AG08396 (cell line): Measurements from ENCODE around the gene CCNY.
A peak's percentile ranks its signal among the peaks of the same experiment; 100 is the strongest.

Source experiments
- DNase-seq: peaks from one replicate; pipeline ENCODE4 v3.0.0; 2012; ENCODE audit warnings: low spot score, mixed read lengths

CCNY gene

DNA sequence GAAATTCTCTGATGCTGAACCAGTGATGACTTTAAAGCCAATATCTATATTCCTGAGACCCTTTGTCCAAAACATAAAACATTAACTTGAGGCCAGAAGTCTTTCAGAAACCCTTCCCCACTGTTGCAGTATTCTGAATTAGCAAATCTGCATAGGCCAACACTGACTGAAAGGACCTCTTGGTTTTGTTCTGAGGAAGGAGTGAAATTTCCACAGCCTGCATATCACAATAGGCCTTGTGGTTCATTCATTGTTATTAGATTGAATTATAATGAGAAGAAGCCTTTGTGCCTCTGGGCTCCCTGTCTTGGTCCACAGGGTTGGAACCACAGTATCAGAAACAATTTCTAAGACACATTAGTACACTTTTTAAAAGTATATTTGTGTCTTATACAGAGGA is 90.3 kb downstream of the CCNY start:
- no peak for DNase-seq

DNA sequence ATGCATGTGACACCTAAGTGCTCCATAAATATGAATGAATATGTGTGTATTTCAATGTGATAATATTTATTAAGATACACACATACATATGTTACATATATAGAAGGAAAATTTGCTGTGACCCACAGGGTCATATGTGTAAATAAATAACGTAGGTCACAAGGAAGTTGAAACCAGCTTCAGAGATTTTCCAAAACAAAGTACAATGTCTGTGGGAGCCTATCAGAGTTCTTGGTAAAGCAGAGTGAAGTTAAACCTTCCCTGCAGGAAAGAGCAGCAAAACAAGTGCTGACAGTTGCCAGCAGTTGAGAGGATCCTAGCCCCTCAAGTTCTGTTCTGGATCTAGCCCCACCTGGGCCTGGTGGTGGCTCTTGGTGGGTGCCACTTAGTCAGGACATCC is 91.2 kb downstream of the CCNY start:
- DNase-seq = no peak

DNA sequence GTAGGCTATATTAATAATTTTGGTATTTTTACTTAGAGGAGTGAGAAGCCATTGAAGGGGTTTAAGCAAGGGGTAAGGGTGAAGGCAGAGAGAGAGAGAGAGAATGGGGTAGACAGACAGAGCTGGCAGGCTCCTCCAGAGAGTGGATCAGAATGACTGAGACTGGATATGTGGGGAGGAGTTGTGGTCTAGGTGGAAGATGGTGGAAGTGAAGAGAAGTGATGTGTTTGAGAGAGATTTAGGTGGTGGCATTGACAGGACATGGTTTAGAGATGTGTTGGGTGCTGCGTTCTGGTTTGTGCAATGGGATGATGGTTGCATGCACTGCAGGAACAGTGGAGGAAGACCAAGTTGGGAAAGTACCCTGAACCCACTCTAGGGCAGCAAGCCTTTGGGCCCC is 92.2 kb downstream of the CCNY start:
- no peak for DNase-seq

DNA sequence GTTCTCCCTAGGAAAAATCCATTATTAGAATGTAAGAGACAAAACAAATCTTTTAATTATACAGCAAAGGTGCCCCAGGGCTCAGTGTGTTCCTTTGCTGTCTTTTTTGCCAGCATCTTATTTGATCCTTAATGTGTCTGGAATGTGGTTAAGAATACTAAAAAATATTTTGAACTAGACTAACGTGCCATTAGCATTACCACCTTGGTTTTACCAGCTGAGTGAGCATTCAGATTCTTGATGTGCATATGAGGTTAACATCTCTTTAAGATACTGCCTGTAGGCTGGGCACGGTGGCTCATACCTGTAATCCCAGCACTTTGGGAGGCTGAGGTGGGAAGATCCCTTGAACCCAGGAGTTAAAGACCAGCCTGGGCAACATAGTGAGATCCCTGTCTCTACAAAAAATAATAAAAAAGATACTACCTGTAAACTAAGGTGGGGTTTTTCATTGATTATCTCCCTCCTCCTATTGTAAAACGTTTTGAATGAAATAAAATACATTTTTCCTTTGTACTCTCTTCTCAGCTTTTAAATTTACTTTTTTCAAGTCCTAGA is 96.6 kb downstream of the CCNY start:
- no peak for DNase-seq

GRCh38 chr10:35433851-35434426 is 97.6 kb downstream of the CCNY start:
- DNase-seq = no peak

DNA sequence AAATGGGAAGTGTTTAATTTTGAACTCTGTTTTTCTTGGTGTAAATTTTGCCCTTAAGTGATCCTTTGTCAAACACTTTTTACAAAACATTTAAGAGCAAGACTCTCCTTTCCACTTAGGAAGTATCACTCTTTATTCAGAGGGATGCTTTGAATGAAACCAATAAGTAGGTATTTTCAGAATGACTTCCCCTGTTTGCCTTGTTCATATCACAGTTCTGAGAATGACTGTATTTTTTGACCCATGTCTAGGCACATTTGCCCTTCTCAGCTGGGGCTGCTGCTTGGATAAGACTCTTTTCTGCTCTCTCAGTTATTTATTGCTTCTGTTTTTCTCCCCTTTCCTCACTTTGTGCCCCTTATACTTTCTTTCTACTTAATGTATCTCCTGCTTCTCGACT is 98.2 kb downstream of the CCNY start:
- no peak for DNase-seq

DNA sequence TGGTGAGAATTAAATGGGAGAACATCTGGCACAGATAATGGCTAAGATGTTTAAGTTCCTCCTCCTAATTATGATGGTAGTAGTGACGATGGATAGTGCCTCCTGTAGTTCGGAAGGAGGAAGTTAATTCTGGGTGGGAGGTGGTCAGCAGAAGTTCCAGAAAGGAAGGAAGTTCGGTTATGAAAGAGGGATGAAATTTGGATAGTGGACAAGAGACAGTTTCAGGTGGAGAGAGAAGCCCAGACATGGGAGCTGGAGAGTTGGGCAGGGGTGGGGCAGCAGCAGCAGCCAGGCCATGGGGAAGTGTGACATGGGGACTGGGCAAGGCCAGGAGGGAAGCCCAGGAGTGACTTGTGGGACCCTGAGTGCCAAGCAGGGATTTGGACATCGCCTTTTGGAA is 99.5 kb downstream of the CCNY start:
- no peak for DNase-seq

DNA sequence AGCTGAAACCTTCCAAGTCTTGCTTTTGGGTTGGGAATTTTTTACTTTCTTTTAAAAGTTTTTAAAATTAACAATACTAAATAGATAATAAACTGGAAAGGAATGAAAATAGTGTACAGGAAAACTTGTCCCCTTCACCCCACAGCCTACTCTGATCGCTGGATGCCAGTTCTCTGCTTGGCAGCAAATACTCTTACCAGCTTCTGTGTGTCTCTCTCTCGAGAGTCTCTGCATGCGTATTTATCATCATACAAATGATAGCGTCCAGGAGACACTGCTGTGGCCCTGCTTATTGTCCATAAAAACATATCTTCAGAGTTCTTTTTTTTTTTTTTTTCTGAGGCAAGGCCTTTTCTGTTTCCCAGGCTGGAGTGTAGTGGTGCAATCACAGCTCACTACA is 101.5 kb downstream of the CCNY start:
- no peak for DNase-seq

DNA sequence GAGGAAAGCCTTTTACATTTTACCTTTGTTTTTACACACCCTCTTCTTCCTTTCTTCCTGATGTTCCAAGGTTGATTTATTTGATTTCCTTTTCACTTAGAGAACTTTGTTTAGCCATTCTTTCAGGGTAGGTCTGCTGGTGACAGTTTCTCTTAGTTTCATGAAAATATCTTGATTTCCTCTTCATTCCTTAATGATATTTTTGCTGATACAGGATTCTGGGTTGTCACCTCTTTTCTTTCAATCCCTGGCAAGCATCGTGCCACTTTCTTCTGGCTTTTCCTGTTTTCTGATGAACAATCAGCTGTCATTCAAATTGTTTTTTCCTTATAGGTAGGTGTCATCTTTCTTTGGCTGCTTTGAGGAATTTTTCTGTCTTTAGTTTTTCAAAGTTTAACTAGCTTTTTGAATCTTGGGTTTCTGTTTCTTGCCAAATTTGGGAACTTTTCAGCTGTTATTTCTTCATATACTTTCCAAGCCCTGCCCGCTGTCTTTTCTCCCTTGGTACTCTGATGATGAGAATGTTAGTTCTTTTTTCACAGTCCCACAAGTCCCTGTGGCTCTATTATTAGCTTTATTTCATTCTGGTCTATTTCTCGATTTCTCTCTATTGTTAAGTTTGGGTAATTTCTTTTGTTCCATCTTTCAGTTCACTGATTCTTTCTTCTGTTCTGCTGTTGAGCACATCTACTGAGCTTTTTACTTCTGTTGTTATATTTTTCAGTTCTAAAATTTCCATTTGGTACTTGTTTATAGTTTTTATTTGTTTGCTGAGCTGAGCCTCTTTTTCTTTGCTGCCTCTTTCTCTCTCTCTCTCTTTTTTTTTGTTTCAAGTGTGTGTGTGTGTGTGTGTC is 102.6 kb downstream of the CCNY start:
- DNase-seq = no peak

GRCh38 chr10:35440016-35440415 is 103.7 kb downstream of the CCNY start:
- no peak for DNase-seq

- DNase-seq = no peak
Measured at GRCh38 chr10:35442028-35442427, 105.7 kb downstream of the CCNY start.

DNA sequence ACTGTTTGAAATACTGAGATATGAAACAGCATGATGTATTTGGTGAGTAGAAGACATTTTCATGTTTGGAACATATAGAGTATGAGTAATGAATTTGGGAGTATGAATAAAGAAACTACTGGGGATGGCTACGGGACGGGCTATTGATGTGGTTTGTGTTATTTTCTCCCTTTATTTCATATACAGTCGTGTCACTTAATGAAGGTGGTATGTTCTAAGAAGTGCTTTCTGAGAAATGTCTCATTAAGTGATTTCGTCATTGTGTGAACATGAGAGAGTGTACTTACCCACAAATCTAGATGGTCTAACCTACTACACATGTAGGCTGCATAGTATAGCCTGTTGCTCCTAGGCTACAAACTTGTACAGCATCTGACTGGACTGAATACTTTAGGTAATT is 106.3 kb downstream of the CCNY start:
- DNase-seq = no peak

DNA sequence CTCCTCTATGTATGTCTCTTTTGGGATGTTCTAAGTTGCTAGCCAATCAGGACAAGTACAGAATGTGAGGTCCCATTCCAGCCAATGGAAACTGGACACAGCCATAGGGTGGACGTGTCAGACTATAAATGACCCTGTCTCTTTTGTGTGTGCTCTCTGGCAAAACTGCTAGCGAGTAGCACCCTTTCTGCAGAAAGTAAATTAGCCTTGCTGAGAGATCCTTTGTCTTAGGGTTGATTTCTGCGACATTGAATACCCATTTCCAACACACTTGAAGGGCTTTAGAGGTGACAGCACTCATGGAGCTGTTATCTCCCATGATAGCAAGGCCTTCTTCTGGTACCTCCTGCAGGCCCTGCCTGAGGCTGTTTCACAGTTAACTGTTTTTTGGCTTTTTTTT is 107.5 kb downstream of the CCNY start:
- DNase-seq = no peak

GRCh38 chr10:35445150-35445884 is 109.0 kb downstream of the CCNY start:
- no peak for DNase-seq

GRCh38 chr10:35446439-35446838 is 110.1 kb downstream of the CCNY start:
- no peak for DNase-seq

GRCh38 chr10:35447693-35448407 is 111.5 kb downstream of the CCNY start:
- peak; percentile 62 for DNase-seq

GRCh38 chr10:35448687-35449662 is 112.7 kb downstream of the CCNY start:
- DNase-seq = no peak

DNA sequence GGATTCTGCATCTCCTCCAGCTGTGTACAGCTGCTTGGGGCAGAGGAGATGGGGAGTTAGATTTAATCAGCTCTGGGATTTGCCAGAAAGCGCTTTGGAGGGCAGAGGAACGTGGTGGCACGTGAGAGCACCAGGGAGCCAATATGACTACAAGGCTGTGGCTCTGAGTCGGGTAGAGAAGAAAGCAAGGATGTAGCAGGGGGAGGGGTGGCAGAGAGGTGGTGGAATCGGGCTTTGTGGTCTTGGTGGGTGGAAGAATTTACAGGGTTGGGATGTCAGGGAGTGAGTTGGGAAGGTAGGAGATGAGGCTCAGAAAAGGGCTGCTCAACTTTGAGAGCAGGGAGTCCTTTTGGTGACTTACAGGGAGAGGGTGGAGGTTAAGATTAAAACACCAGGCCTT is 113.6 kb downstream of the CCNY start:
- DNase-seq = no peak

- DNase-seq = no peak
Measured at GRCh38 chr10:35451151-35452016, 115.1 kb downstream of the CCNY start.

- no peak for DNase-seq
Measured at GRCh38 chr10:35452171-35452570, 115.9 kb downstream of the CCNY start.
